Kidney (tissue), 14 donors: Measurements from ENCODE around the gene DYNC1H1. TPM values are rescaled to one million over a fixed set of nuclear protein-coding genes. Genes with fewer than 3 reads are reported as not detected.

Source experiments
- DNase-seq, 5 donors: peaks; one replicate each; pipeline ENCODE4 v3.0.0-alpha.2; 2013 to 2020
- FAIRE-seq: peaks from 2 replicates; lab custom pipeline; 2012; peaks lifted over from hg19 to GRCh38; lab: Jason Lieb, UNC
- H3K27ac ChIP-seq, 2 donors: one replicate each; pipeline ENCODE4 v1.7.0; 2013; ENCODE audit warnings: low read depth in 2 of 2, low read length in 2 of 2, inconsistent platforms in 1 of 2
- H3K27me3 ChIP-seq: one replicate; pipeline ENCODE4 v1.7.1; 2013; ENCODE audit warnings: low read length, inconsistent platforms; ENCODE audit not compliant: control insufficient read depth, insufficient read depth
- H3K36me3 ChIP-seq, 3 donors: one replicate each; pipeline versions ENCODE4 v1.7.0 to v1.7.1; 2013; ENCODE audit warnings: low read length in 3 of 3, control low read depth in 1 of 3, inconsistent platforms in 1 of 3; ENCODE audit not compliant: insufficient read depth in 3 of 3, control insufficient read depth in 2 of 3
- H3K4me1 ChIP-seq, 3 donors: one replicate each; pipeline versions ENCODE4 v1.7.0 to v1.7.1; 2013; ENCODE audit warnings: low read length in 3 of 3, inconsistent platforms in 1 of 3, low read depth in 1 of 3; ENCODE audit not compliant: control insufficient read depth in 2 of 3, insufficient read depth in 2 of 3
- H3K4me3 ChIP-seq, 3 donors: one replicate each; pipeline versions ENCODE4 v1.7.0 to v1.8.1; 2013; ENCODE audit warnings: low read length in 3 of 3, control low read depth in 1 of 3, inconsistent platforms in 1 of 3
- H3K9ac ChIP-seq, 3 donors: one replicate each; pipeline versions ENCODE4 v1.7.0 to v1.7.1; 2013; ENCODE audit warnings: low read length in 3 of 3, control low read depth in 1 of 3, inconsistent platforms in 1 of 3
- H3K9me3 ChIP-seq, 3 donors: one replicate each; pipeline versions ENCODE4 v1.7.0 to v1.7.1; 2013; ENCODE audit warnings: low read length in 3 of 3, control low read depth in 1 of 3, inconsistent platforms in 1 of 3; ENCODE audit not compliant: control insufficient read depth in 2 of 3, insufficient read depth in 1 of 3
- CTCF ChIP-seq: IDR thresholded peaks from 3 replicates; pipeline ENCODE4 v1.5.1; 2012; ENCODE audit warnings: mild to moderate bottlenecking, moderate library complexity, borderline replicate concordance; ENCODE audit not compliant: insufficient read depth; ENCODE audit errors: extremely low read depth
- intact Hi-C: fragments of 100-400 bp; cut with DNase I; formaldehyde crosslinking; loops from one replicate; pipeline ENCODE4 v1.11.1; 2022
- polyA plus RNA-seq: library from polyadenylated mRNA; stranded (reverse); fragments of 350-450 nt; fragmentation: Illumina TruSeq; extraction: RNeasy Lipid Tissue Mini Kit (QIAGEN cat#74804); gene quantifications from one replicate; pipeline ENCODE4 v1.2.3, GENCODE V29; 2014; ENCODE audit warnings: low read depth, low replicate concordance; ENCODE audit not compliant: insufficient read depth
- total RNA-seq: library from RNA; stranded (reverse); fragmentation: NEBNext Ultra II Directional; extraction: Animal tissue kit (Norgen Biotek cat#: 25700); gene quantifications from one replicate; pipeline ENCODE4 v1.2.1, GENCODE V29; 2021
- donor health status: control.
- donor health status: control.
- donor health status: control.
- donor health status: control.
- donor health status: control.
- donor health status: DM: yes; HTN: yes; CAD: no.
- donor health status: Normal renal cell carcinoma (clear cell type).

DYNC1H1 gene
- total and polyA plus RNA-seq, 2 donors from 2014 or later, result 132 to 390 TPM

GRCh38 chr14:102034301-102034700 is 69.9 kb downstream of the DYNC1H1 start:
- no peak for TF ChIP-seq CTCF
- no peak for FAIRE-seq

GRCh38 chr14:102035914-102036313 is 71.5 kb downstream of the DYNC1H1 start:
- no peak overlapping the region for H3K9ac ChIP-seq
- H3K4me1 ChIP-seq, result peaks cover 0 to 3% (median 0%) of the 10 kb centered on the region in 3 donors
- peaks cover 17 to 71% (median 71%) of the 10 kb centered on the region in 3 donors for H3K36me3 ChIP-seq
- H3K27me3 ChIP-seq, result no peaks in the 10 kb centered on the region
- no peak overlapping the region for H3K27ac ChIP-seq
- H3K4me3 ChIP-seq, result no peak overlapping the region
- FAIRE-seq, result no peak
- no peak for DNase-seq
- H3K9me3 ChIP-seq, result no peaks in the 10 kb centered on the region
- no peak for TF ChIP-seq CTCF
- intact Hi-C loops, result no loop called here

More at GRCh38 chr14:102034301-102034700, 69.9 kb downstream of the DYNC1H1 start:
- Histone ChIP-seq H3K4me1 (peaks cover 0 to 3% (median 0%) of the 10 kb centered on the region in 3 donors), H3K27ac (peak overlapping the region in 1 of 2 donors; percentile 37), H3K27me3 (no peaks in the 10 kb centered on the region), H3K9me3 (no peaks in the 10 kb centered on the region), H3K4me3 (no peak overlapping the region), H3K9ac (no peak overlapping the region), H3K36me3 (peaks cover 24 to 73% (median 72%) of the 10 kb centered on the region in 3 donors)
- DNase-seq, result no peak
- intact Hi-C loops, result no loop called here

GRCh38 chr14:102037686-102038085 is 73.3 kb downstream of the DYNC1H1 start:
- FAIRE-seq (no peak), DNase-seq (no peak)
- Histone ChIP-seq H3K27ac (no peak overlapping the region), H3K4me1 (peaks cover 0 to 3% (median 0%) of the 10 kb centered on the region in 3 donors), H3K36me3 (peaks cover 19 to 78% (median 76%) of the 10 kb centered on the region in 3 donors), H3K9me3 (no peaks in the 10 kb centered on the region), H3K9ac (no peak overlapping the region), H3K27me3 (no peaks in the 10 kb centered on the region), H3K4me3 (no peak overlapping the region)
- intact Hi-C loops, result no loop called here
- no peak for TF ChIP-seq CTCF

- no peaks in the 10 kb centered on the region for H3K4me1 ChIP-seq
- H3K9me3 ChIP-seq, result no peaks in the 10 kb centered on the region
- H3K27ac ChIP-seq, result no peak overlapping the region
- intact Hi-C loops, result no loop called here
- DNase-seq (peak in 1 of 5 donors; percentile 70), FAIRE-seq (no peak)
- no peak overlapping the region for H3K9ac ChIP-seq
- TF ChIP-seq CTCF, result no peak
- no peaks in the 10 kb centered on the region for H3K27me3 ChIP-seq
- H3K4me3 ChIP-seq, result no peak overlapping the region
- peaks cover 16 to 72% (median 70%) of the 10 kb centered on the region in 3 donors for H3K36me3 ChIP-seq
Observed at GRCh38 chr14:102039157-102039556, 74.8 kb downstream of the DYNC1H1 start.
